Measurements from ENCODE around the gene ZBTB8A. TPM values are rescaled to one million over a fixed set of nuclear protein-coding genes. Genes with fewer than 3 reads are reported as not detected.
"Not testable (repeated sequence)": the region's sequence is repeated elsewhere in the genome, so short reads cannot be mapped to it uniquely, and the experiment has no call there.

ZBTB8A gene
- total RNA-seq, 4 donors from 2014 or later = 0.99 to 5.8 (median 2.8) TPM

DNA sequence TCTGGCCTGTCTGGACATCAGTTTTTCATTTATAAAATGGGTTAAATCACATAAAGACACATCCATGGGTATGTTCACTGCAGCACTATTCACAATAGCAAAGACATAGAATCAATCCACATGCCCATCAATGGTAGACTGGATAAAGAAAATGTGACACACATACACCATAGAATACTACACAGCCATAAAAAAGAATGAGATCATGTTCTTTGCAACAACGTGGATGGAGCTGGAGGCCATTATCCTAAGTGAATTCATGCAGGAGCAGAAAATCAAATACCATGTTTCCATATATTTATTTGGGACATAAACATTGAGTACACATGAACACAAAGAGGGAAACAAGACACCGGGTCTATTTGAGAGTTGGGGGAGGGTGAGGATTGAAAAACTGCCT, 83.0 kb downstream of the ZBTB8A start:
- intact Hi-C loops (cut with DNase I; ENCODE audit: low total_unique reads) = no loop called here
- WGBS, 2 donors = 93 to 94% methylated on average over 2 of the region's 2 CpGs
- TF ChIP-seq, protein P1, sequence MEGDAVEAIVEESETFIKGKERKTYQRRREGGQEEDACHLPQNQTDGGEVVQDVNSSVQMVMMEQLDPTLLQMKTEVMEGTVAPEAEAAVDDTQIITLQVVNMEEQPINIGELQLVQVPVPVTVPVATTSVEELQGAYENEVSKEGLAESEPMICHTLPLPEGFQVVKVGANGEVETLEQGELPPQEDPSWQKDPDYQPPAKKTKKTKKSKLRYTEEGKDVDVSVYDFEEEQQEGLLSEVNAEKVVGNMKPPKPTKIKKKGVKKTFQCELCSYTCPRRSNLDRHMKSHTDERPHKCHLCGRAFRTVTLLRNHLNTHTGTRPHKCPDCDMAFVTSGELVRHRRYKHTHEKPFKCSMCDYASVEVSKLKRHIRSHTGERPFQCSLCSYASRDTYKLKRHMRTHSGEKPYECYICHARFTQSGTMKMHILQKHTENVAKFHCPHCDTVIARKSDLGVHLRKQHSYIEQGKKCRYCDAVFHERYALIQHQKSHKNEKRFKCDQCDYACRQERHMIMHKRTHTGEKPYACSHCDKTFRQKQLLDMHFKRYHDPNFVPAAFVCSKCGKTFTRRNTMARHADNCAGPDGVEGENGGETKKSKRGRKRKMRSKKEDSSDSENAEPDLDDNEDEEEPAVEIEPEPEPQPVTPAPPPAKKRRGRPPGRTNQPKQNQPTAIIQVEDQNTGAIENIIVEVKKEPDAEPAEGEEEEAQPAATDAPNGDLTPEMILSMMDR (IDR thresholded peaks at IDR 0.05) = no peak
- DNase-seq (ENCODE audit: low spot score in 2 of 2) = no peak
- no peak overlapping the region for H3K4me3 ChIP-seq (ENCODE audit: low read depth, poor library complexity, severe bottlenecking)

DNA sequence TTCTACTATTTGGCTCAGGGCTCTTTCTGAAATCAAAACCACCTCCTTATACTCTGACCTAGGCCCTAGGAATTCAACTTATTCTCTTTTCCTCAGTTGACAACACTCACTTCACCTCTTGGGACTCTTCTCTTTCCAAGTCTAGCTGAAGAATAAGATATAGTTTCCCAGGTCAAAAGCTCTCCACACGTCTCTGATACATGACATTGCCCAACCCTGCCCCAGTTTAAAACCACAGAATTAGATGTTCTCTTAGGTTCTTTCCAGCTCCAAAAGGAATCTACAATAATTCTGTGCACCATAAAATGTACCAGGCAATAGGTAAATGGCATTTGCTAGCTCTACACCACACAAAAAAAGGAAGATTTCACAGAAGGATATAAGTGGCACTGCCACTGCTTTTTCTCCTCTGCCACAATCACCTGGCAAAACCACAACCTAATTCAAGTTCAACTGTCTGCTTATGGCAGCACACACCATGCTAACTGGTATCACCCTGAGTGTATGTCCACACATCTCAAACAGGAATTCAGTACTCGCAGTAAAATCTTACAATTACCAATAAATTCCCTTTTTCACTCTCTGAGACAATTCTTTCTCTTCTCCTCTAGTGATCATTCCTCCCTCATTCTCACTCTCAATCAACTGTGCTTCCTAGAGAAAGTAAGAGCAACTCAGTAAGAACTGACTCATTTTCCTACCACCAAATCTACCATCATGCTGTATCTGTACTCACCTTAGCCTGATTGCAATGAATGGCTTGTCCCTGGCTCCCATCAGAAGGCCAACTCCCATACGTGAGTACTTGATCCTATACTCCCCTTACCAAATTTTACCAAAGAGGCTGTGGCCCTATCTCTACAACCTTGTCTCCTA, 83.8 kb downstream of the ZBTB8A start:
- TF ChIP-seq POLR2A (IDR thresholded peaks at IDR 0.05) = no peak
- TF ChIP-seq, protein P1 (IDR thresholded peaks at IDR 0.05) = no peak
- WGBS, 2 donors = 70 to 74% methylated on average over 3 of the region's 3 CpGs
- intact Hi-C loops (cut with DNase I; ENCODE audit: low total_unique reads) = no loop called here
- no peak for DNase-seq (ENCODE audit: low spot score in 2 of 2)
- H3K4me3 ChIP-seq (ENCODE audit: low read depth, poor library complexity, severe bottlenecking) = no peak overlapping the region

DNA sequence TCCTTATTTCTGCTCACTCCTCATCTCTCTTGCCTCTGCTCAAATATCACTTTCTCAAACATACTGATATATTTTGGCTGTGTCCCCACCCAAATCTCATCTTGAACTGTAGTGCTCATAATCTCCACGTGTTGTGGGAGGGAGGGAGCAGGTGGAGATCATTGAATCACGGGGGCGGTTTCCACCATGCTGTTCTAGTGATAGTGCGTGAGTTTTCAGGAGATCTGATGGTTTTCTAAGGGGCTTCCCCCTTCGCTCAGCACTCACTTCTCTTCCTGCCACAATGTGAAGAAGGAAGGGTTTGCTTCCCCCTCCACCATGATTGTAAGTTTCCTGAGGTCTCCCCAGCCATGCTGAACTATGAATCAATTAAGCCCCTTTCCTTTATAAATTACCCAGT, 84.5 kb downstream of the ZBTB8A start:
- DNase-seq (ENCODE audit: low spot score in 2 of 2) = no peak
- intact Hi-C loops (cut with DNase I; ENCODE audit: low total_unique reads) = no loop called here
- TF ChIP-seq POLR2A (IDR thresholded peaks at IDR 0.05) = no peak
- TF ChIP-seq, protein P1 (IDR thresholded peaks at IDR 0.05) = no peak
- 76 to 84% methylated on average over 5 of the region's 5 CpGs for WGBS, 2 donors
- H3K4me3 ChIP-seq (ENCODE audit: low read depth, poor library complexity, severe bottlenecking) = no peak overlapping the region

DNA sequence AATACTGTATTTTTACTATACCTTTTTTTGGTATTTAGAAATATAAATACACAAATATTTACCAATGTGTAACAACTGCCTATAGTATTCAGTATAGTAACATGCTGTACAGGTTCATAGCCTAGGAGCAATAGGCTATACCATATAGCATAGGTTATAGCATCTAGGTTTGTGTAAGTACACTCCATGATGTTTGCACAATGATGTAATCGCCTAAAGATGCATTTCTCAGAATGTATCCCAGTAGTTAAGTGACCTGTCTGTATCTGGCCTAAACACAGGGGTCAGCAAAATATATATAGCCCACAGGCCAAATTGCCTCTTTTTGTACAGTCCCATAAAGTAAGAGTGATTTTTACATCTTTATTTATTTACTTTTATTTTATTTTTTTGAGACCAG, 86.9 kb downstream of the ZBTB8A start:
- TF ChIP-seq POLR2A (IDR thresholded peaks at IDR 0.05) = no peak
- TF ChIP-seq, protein P1 (IDR thresholded peaks at IDR 0.05) = no peak
- no peak overlapping the region for H3K4me3 ChIP-seq (ENCODE audit: low read depth, poor library complexity, severe bottlenecking)
- intact Hi-C loops (cut with DNase I; ENCODE audit: low total_unique reads) = no loop called here
- WGBS, 2 donors = 96% methylated on average over 1 of the region's 1 CpG
- no peak for DNase-seq (ENCODE audit: low spot score in 2 of 2)

DNA sequence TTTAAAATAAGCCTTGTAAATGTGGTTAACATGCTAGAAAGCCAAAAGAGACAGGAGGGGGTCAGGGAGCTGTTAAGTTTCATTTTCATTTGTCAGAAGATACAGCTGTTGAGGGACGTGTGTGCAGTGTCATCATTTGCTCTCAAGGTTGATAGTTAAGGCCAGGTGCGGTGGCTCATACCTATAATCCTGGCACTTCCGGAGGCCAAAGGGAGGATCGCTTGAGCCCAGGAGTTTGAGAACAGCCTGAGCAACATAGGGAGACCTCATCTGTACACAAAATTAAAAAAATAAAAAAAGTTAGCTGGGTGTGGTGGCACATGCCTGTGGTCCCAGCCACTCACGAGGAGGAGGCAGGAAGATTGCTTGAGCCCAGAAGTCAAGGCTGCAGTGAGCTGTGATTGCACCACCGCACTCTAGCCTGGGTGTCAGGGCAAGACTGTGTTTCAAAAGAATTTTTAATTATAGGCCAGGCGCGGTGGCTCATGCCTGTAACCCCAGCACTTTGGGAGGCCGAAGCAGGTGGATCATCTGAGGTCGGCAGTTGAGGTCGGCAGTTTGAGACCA, 88.5 kb downstream of the ZBTB8A start:
- TF ChIP-seq POLR2A (IDR thresholded peaks at IDR 0.05) = no peak
- TF ChIP-seq, protein P1 (IDR thresholded peaks at IDR 0.05) = no peak
- DNase-seq (ENCODE audit: low spot score in 2 of 2) = peak in 1 of 2 donors; percentile 37
- H3K4me3 ChIP-seq (ENCODE audit: low read depth, poor library complexity, severe bottlenecking) = no peak overlapping the region
- intact Hi-C loops (cut with DNase I; ENCODE audit: low total_unique reads) = no loop called here
- 77 to 83% methylated on average over 11 of the region's 11 CpGs for WGBS, 2 donors

- H3K4me3 ChIP-seq (ENCODE audit: low read depth, poor library complexity, severe bottlenecking); intact Hi-C loops (cut with DNase I; ENCODE audit: low total_unique reads): not testable (repeated sequence)
- 90 to 95% methylated on average over 4 of the region's 4 CpGs for WGBS, 2 donors
- peak in 1 of 2 donors; percentile 39 for DNase-seq (ENCODE audit: low spot score in 2 of 2)
These were observed 90.9 kb downstream of the ZBTB8A start for GRCh38 chr1:32630173-32630572.

All from lower leg skin (tissue), 4 donors.